Measurements from ENCODE around the gene NUP85.
"Not testable (repeated sequence)": the region's sequence is repeated elsewhere in the genome, so short reads cannot be mapped to it uniquely, and the experiment has no call there.

NUP85 gene

GRCh38 chr17:75270218-75270965 lies 64.9 kb downstream of the NUP85 start:
- peak; percentile 64 for DNase-seq

GRCh38 chr17:75270966-75271232 lies 65.4 kb downstream of the NUP85 start, which contains the start of gene MIF4GD:
Gene MIF4GD, minus strand, starts transcription at chr17:75271231. Its CDS starts 1,036 bp downstream, at chr17:75270195.
- DNase-seq, result no peak

- DNase-seq, result peak; percentile 50
Measured at GRCh38 chr17:75271233-75271954, 65.9 kb downstream of the NUP85 start.

GRCh38 chr17:75271955-75272847 lies 66.7 kb downstream of the NUP85 start:
- no peak for DNase-seq

GRCh38 chr17:75272848-75273184 lies 67.3 kb downstream of the NUP85 start:
- no peak for DNase-seq

- no peak for DNase-seq
Measured at GRCh38 chr17:75273977-75274708, 68.7 kb downstream of the NUP85 start.

- no peak for DNase-seq
Measured at GRCh38 chr17:75277664-75278071, 72.2 kb downstream of the NUP85 start.

GRCh38 chr17:75280189-75280588 lies 74.7 kb downstream of the NUP85 start:
- DNase-seq, result not testable (repeated sequence)

GRCh38 chr17:75285123-75285522 lies 79.6 kb downstream of the NUP85 start:
- DNase-seq, result no peak

Data from NCI-H526 treated with DMSO at 0.1 percent for 48 hours (cell line).